GM12878 (cell line): ENCODE data around the gene SERPINH1. TPM values are rescaled to one million over a fixed set of nuclear protein-coding genes. Genes with fewer than 3 reads are reported as not detected.

ENCODE experiments used
- ATAC-seq: fragments of 200-7000 bp; cut with Tn5 transposase; 3 replicates; pipeline ENCODE4 v1.9.1; 2020; ENCODE audit warnings: mild to moderate bottlenecking, moderate library complexity
- BruUV-seq: library from RNA; stranded (reverse); fragments of 400-500 nt; replicated peaks from 2 replicates; lab custom pipeline; 2021; lab: Mats Ljungman, UMichigan
- CTCF ChIA-PET: fragments of 300-600 bp; sonication (Branson Sonifier 250); formaldehyde crosslinking; extraction: SDS; loops from one replicate; lab custom pipeline; 2021; ENCODE audit warnings: inconsistent platforms; lab: Yijun Ruan, JAX
- POLR2A ChIA-PET: fragments of 350-600 bp; formaldehyde crosslinking; extraction: SDS; loops from one replicate; lab custom pipeline; 2021; ENCODE audit warnings: inconsistent platforms; lab: Charles Lee
- RAD21 ChIA-PET: fragments of 300-600 bp; sonication (Branson Sonifier 250); formaldehyde crosslinking; loops from one replicate; lab custom pipeline; 2023; ENCODE audit warnings: antibody characterized with exemption; ENCODE audit not compliant: unreplicated experiment; lab: Charles Lee
- SMC1A ChIA-PET: fragments of 300-600 bp; sonication (Branson Sonifier 250); formaldehyde crosslinking; loops from one replicate; lab custom pipeline; 2023; ENCODE audit not compliant: unreplicated experiment, uncharacterized antibody; lab: Charles Lee
- DNase-seq: peaks from one replicate; pipeline ENCODE4 v3.0.0-alpha.2; 2011; ENCODE audit warnings: low read depth, low spot score
- FAIRE-seq: peaks from 3 replicates; lab custom pipeline; 2011; peaks lifted over from hg19 to GRCh38; lab: Jason Lieb, UNC
- H2AFZ ChIP-seq: 2 replicates; pipeline ENCODE4 v1.6.0; 2011; ENCODE audit warnings: low read depth, low read length, control low read depth; ENCODE audit not compliant: control insufficient read depth
- H3K27ac ChIP-seq: 2 replicates; pipeline ENCODE4 v1.5.1; 2011; ENCODE audit warnings: control low read depth; ENCODE audit not compliant: control insufficient read depth, insufficient read depth
- H3K27me3 ChIP-seq, 2 experiments: replicated peaks in 1 of 2; 2 replicates each; pipeline versions ENCODE4 v1.6.0 to v1.6.1; 2011; ENCODE audit warnings: low read length in 1 of 2; ENCODE audit not compliant: control insufficient read depth in 2 of 2, insufficient read depth in 2 of 2
- H3K36me3 ChIP-seq, 2 experiments: 2 replicates each; pipeline ENCODE4 v1.5.1; 2011; ENCODE audit warnings: low read length in 1 of 2; ENCODE audit not compliant: control insufficient read depth in 2 of 2, insufficient read depth in 2 of 2
- H3K4me1 ChIP-seq: 2 replicates; pipeline ENCODE4 v1.6.1; 2011; ENCODE audit warnings: mild to moderate bottlenecking, low read length, moderate library complexity, mixed read lengths; ENCODE audit not compliant: control insufficient read depth, insufficient read depth
- H3K4me2 ChIP-seq: 2 replicates; pipeline ENCODE4 v1.6.0; 2011; ENCODE audit warnings: control low read depth; ENCODE audit not compliant: control insufficient read depth, insufficient read depth
- H3K4me3 ChIP-seq: fragments of 200-600 bp; sonication (generic); 2 replicates; pipeline ENCODE4 v1.5.1; 2016
- H3K79me2 ChIP-seq: 2 replicates; pipeline ENCODE4 v1.6.0; 2011; ENCODE audit warnings: low read length; ENCODE audit not compliant: control insufficient read depth, insufficient read depth
- H3K9ac ChIP-seq: 2 replicates; pipeline ENCODE4 v1.8.0; 2011; ENCODE audit warnings: low read length, control low read depth, mixed read lengths; ENCODE audit not compliant: control insufficient read depth, insufficient read depth
- H3K9me3 ChIP-seq: replicated peaks from 3 replicates; pipeline ENCODE4 v1.5.1; 2011; ENCODE audit warnings: mild to moderate bottlenecking, low read length; ENCODE audit not compliant: control insufficient read depth, insufficient read depth
- H4K20me1 ChIP-seq: 2 replicates; pipeline ENCODE4 v1.6.0; 2011; ENCODE audit not compliant: control insufficient read depth, insufficient read depth
- ATF7 ChIP-seq: fragments of 450-650 bp; IDR thresholded peaks from 2 replicates; pipeline ENCODE4 v1.6.1; 2016; ENCODE audit warnings: low read depth, mild to moderate bottlenecking
- ELK1 ChIP-seq: IDR thresholded peaks from 2 replicates; pipeline ENCODE4 v1.6.1; 2012; ENCODE audit warnings: low read depth, low read length, improper control_type of control experiment
- FOXM1 ChIP-seq: IDR thresholded peaks from 2 replicates; pipeline ENCODE4 v1.6.1; 2012; ENCODE audit warnings: low read depth, mild to moderate bottlenecking, inconsistent platforms, low read length, moderate library complexity
- KAT2A ChIP-seq: conservative IDR thresholded peaks from 2 replicates; pipeline ENCODE4 v1.6.1; 2011; ENCODE audit warnings: low read depth, low read length; ENCODE audit not compliant: control insufficient read depth
- SIN3A ChIP-seq: IDR thresholded peaks from 2 replicates; pipeline ENCODE4 v1.6.1; 2012; ENCODE audit warnings: low read depth, low read length, improper control_type of control experiment
- SP1 ChIP-seq: IDR thresholded peaks from one replicate; pipeline ENCODE4 v1.6.1; 2011; ENCODE audit warnings: low read depth, low read length
- SPI1 ChIP-seq: IDR thresholded peaks from 2 replicates; pipeline ENCODE4 v1.6.1; 2011; ENCODE audit warnings: low read depth, mild to moderate bottlenecking, low read length, moderate library complexity, borderline replicate concordance; ENCODE audit not compliant: insufficient read depth
- TAF1 ChIP-seq: IDR thresholded peaks from 2 replicates; pipeline ENCODE4 v1.6.1; 2011; ENCODE audit warnings: mild to moderate bottlenecking, low read depth, low read length, borderline replicate concordance
- TBL1XR1 ChIP-seq: IDR thresholded peaks from 2 replicates; pipeline ENCODE4 v1.6.1; 2012; ENCODE audit warnings: low read depth, low read length, improper control_type of control experiment
- ZBTB4 ChIP-seq: fragments of 450-650 bp; formaldehyde crosslinking; IDR thresholded peaks from 2 replicates; pipeline ENCODE4 v1.4.0; 2022; ENCODE audit warnings: mild to moderate bottlenecking, moderate library complexity
- WGBS: methylation state at CpG from one replicate; pipeline ENCODE4 v1.1.6; 2016; ENCODE audit warnings: low lambda C conversion rate; ENCODE audit not compliant: insufficient replicate concordance, insufficient coverage; ENCODE audit errors: missing lambda C conversion rate; 5-methylcytosine and 5-hydroxymethylcytosine counted together
- in situ Hi-C: fragments of 300-500 bp; cut with MboI; formaldehyde crosslinking; loops from 9 replicates; pipeline ENCODE4 v1.14.3; 2018; ENCODE audit warnings: mixed read lengths
- intact Hi-C: fragments of 100-400 bp; cut with micrococcal nuclease; formaldehyde crosslinking; loops from one replicate; pipeline ENCODE4 v1.14.2; 2022; ENCODE audit not compliant: unreplicated experiment
- polyA plus RNA-seq, 11 experiments: library from polyadenylated mRNA; depleted of rRNA in 4 of 11; unstranded in 6 of 11; stranded (reverse) in 5 of 11; fragments of >200 nt; fragmentation: Nextera tagmentation in 4 of 11; fragmentation: Illumina TruSeq in 1 of 11; extraction: Ambion mirVana in 4 of 11; extraction: Trizol in 1 of 11; gene quantifications; 1 replicate in 1 of 11; 2 replicates in 10 of 11; pipeline versions ENCODE4 v1.2.1 to v1.2.3, GENCODE V29; 2011 to 2016; ENCODE audit warnings: inconsistent platforms in 2 of 11, missing spikeins in 2 of 11, low read depth in 1 of 11
- total RNA-seq, 4 experiments: library from RNA; depleted of rRNA in 3 of 4; stranded (reverse); fragments of >200 nt in 3 of 4; fragmentation: Illumina TruSeq in 1 of 4; extraction: Trizol in 1 of 4; gene quantifications; 2 replicates each; pipeline versions ENCODE4 v1.2.1 to v1.2.3, GENCODE V29; 2013 to 2021

Gene SERPINH1
- total and polyA plus RNA-seq, 10 of the 15 experiments (the other 5 are each of a cell fraction or from before 2014, with no cell fraction given): 0.34 to 19.8 (median 13.7) TPM

- Histone ChIP-seq H3K9me3 (no peaks in the 10 kb centered on the region), H3K4me1 (no peaks in the 10 kb centered on the region), H4K20me1 (no peaks in the 10 kb centered on the region), H3K36me3 (no peaks in the 10 kb centered on the region), H3K79me2 (no peaks in the 10 kb centered on the region), H3K27me3 (no peaks in the 10 kb centered on the region; a peak in 1 of 4 replicates), H3K9ac (no peak overlapping the region), H2AFZ (no peak overlapping the region), H3K4me2 (no peak overlapping the region), H3K27ac (no peak overlapping the region), H3K4me3 (no peak overlapping the region)
- DNase-seq (no peak), FAIRE-seq (no peak), ATAC-seq (peak; percentile 82)
- intact Hi-C loops: no loop called here
- in situ Hi-C loops: no loop called here
- no TSS peak for BruUV-seq
- SMC1A ChIA-PET: no interaction called here
- POLR2A ChIA-PET: no interaction called here
- CTCF ChIA-PET: no interaction called here
- WGBS: 43% methylated on average over 6 of the region's 6 CpGs
- TF ChIP-seq SIN3A: no peak
- peak; percentile 2; the same call in 1 of the 2 replicates for TF ChIP-seq SPI1
- RAD21 ChIA-PET: interaction anchor here (1.4 kb wide), 1 partner anchor 18 kb away, joined by 3 read pairs; the partner anchor contains the start of gene GDPD5
Measured at GRCh38 chr11:75543806-75544205, 18.2 kb upstream of the SERPINH1 start.

GRCh38 chr11:75547177-75547576 lies 14.9 kb upstream of the SERPINH1 start:
- Histone ChIP-seq H3K36me3 (no peaks in the 10 kb centered on the region), H4K20me1 (no peaks in the 10 kb centered on the region), H3K9ac (no peak overlapping the region), H3K27ac (no peak overlapping the region), H3K4me2 (no peak overlapping the region), H3K9me3 (no peaks in the 10 kb centered on the region), H3K79me2 (no peaks in the 10 kb centered on the region), H2AFZ (no peak overlapping the region), H3K4me3 (no peak overlapping the region), H3K4me1 (no peaks in the 10 kb centered on the region), H3K27me3 (no peaks in the 10 kb centered on the region; a peak in 1 of 4 replicates)
- ATAC-seq (no peak), DNase-seq (no peak), FAIRE-seq (no peak)
- ChIA-PET RAD21 (no interaction called here), POLR2A (no interaction called here), SMC1A (interaction anchor here (0.6 kb wide), 1 partner anchor 271 kb away, joined by 3 read pairs; no protein-coding TSS in a partner anchor), CTCF (interaction anchor here (0.7 to 1.7 kb wide), 11 partner anchors 9 to 226 kb away, joined by 3 to 5 read pairs (median 3); no protein-coding TSS in a partner anchor)
- no TSS peak for BruUV-seq
- in situ Hi-C loops: no loop called here
- WGBS: 72% methylated on average over 1 of the region's 1 CpG
- intact Hi-C loops: loop anchor here (5.0 kb wide), 1 partner anchor 160 kb away; no protein-coding TSS in a partner anchor
- TF ChIP-seq FOXM1: no peak
- TF ChIP-seq TAF1: no peak
- no peak for TF ChIP-seq KAT2A
- TF ChIP-seq ELK1: no peak
- no peak for TF ChIP-seq SP1
- no peak for TF ChIP-seq ATF7
- TF ChIP-seq TBL1XR1: no peak
- TF ChIP-seq ZBTB4: no peak
